ENCODE data around the gene CDCA4. TPM values are rescaled to one million over a fixed set of nuclear protein-coding genes. Genes with fewer than 3 reads are reported as not detected.

The CDCA4 gene
- total and polyA plus RNA-seq, 10 of the 15 experiments (the other 5 are each of a cell fraction or from before 2014, with no cell fraction given), result 10.4 to 64.0 (median 52.1) TPM

DNA sequence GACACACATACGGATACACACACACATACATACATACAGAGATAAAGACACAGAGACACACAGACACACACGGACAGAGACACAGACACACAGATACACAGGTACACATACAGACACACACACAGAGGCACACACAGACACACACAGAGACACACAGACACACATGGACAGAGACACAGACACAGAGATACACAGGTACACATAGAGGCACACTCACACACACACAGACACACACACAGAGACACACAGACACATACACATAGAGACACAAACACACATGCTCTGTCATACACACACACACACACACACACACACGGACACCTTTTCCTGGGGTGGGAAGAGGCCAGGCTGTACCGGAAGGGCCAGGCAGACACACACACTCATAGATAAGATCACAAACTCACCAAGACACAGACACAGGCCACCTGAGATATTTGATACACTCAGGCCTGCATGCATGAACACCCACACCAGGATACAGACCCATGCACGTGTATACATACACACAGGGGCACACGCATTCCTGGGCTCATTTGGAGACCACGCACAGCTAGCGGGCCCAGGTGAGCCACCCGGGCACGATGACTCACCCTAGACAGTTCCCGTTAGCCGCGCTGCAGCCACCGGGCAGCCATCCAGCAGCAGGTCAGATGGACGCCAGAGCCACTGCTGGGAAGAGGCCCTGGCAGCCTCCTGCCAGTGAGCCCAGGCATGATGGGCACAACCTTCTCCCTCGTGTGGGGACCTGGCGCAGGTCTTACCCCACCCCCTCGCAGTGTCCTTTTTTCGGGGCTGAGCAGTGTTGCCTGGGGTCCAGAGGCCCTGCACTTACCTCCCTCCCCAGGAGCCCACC is 40.9 kb downstream of the CDCA4 start:
- SMC1A ChIA-PET (ENCODE audit: uncharacterized antibody, unreplicated experiment), result no interaction called here
- Histone ChIP-seq H3K36me3 (ENCODE audit: control insufficient read depth in 2 of 2, insufficient read depth in 2 of 2, low read length in 1 of 2) (no peaks in the 10 kb centered on the region), H3K9ac (ENCODE audit: control insufficient read depth, insufficient read depth, low read length) (no peak overlapping the region), H3K4me1 (ENCODE audit: control insufficient read depth, insufficient read depth, low read length) (no peaks in the 10 kb centered on the region; the same call in 1 of the 2 replicates), H4K20me1 (ENCODE audit: control insufficient read depth, insufficient read depth) (no peaks in the 10 kb centered on the region), H3K4me2 (ENCODE audit: control insufficient read depth, insufficient read depth) (no peak overlapping the region), H3K4me3 (no peak overlapping the region), H3K9me3 (replicated peaks; ENCODE audit: control insufficient read depth, insufficient read depth, low read length) (no peaks in the 10 kb centered on the region), H3K27me3 (replicated peaks in 1 of 2; ENCODE audit: control insufficient read depth in 2 of 2, insufficient read depth in 2 of 2, low read length in 1 of 2) (peaks cover 7 to 10% of the 10 kb centered on the region in 2 experiments), H2AFZ (ENCODE audit: control insufficient read depth, low read depth, low read length) (no peak overlapping the region), H3K27ac (ENCODE audit: control insufficient read depth, insufficient read depth) (no peak overlapping the region), H3K79me2 (ENCODE audit: control insufficient read depth, insufficient read depth, low read length) (no peaks in the 10 kb centered on the region)
- POLR2A ChIA-PET, result no interaction called here
- DNase-seq (ENCODE audit: low read depth, low spot score) (no peak), FAIRE-seq (peak; percentile 41), ATAC-seq (no peak)
- RAD21 ChIA-PET (ENCODE audit: unreplicated experiment), result no interaction called here
- in situ Hi-C loops (cut with MboI), result loop anchor here (5.0 kb wide), 1 partner anchor 67 kb away; no protein-coding TSS in a partner anchor
- CTCF ChIA-PET, result no interaction called here
- WGBS (ENCODE audit: insufficient coverage, insufficient replicate concordance, low lambda C conversion rate, missing lambda C conversion rate), result 48% methylated on average over 18 of the region's 19 CpGs
- intact Hi-C loops (cut with micrococcal nuclease; ENCODE audit: unreplicated experiment), result loop anchor here (10.0 kb wide), 1 partner anchor 85 kb away; no protein-coding TSS in a partner anchor
- no TSS peak for BruUV-seq (replicated peaks)
- TF ChIP-seq, protein P1, sequence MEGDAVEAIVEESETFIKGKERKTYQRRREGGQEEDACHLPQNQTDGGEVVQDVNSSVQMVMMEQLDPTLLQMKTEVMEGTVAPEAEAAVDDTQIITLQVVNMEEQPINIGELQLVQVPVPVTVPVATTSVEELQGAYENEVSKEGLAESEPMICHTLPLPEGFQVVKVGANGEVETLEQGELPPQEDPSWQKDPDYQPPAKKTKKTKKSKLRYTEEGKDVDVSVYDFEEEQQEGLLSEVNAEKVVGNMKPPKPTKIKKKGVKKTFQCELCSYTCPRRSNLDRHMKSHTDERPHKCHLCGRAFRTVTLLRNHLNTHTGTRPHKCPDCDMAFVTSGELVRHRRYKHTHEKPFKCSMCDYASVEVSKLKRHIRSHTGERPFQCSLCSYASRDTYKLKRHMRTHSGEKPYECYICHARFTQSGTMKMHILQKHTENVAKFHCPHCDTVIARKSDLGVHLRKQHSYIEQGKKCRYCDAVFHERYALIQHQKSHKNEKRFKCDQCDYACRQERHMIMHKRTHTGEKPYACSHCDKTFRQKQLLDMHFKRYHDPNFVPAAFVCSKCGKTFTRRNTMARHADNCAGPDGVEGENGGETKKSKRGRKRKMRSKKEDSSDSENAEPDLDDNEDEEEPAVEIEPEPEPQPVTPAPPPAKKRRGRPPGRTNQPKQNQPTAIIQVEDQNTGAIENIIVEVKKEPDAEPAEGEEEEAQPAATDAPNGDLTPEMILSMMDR (IDR thresholded peaks at IDR 0.05 in 2 of 3, conservative IDR thresholded peaks at IDR 0.05 in 1 of 3; ENCODE audit: control insufficient read depth in 2 of 3, extremely low read depth in 1 of 3, insufficient read depth in 1 of 3, low read depth in 3 of 3, low read length in 3 of 3), result no peak
- TF ChIP-seq, protein P2, sequence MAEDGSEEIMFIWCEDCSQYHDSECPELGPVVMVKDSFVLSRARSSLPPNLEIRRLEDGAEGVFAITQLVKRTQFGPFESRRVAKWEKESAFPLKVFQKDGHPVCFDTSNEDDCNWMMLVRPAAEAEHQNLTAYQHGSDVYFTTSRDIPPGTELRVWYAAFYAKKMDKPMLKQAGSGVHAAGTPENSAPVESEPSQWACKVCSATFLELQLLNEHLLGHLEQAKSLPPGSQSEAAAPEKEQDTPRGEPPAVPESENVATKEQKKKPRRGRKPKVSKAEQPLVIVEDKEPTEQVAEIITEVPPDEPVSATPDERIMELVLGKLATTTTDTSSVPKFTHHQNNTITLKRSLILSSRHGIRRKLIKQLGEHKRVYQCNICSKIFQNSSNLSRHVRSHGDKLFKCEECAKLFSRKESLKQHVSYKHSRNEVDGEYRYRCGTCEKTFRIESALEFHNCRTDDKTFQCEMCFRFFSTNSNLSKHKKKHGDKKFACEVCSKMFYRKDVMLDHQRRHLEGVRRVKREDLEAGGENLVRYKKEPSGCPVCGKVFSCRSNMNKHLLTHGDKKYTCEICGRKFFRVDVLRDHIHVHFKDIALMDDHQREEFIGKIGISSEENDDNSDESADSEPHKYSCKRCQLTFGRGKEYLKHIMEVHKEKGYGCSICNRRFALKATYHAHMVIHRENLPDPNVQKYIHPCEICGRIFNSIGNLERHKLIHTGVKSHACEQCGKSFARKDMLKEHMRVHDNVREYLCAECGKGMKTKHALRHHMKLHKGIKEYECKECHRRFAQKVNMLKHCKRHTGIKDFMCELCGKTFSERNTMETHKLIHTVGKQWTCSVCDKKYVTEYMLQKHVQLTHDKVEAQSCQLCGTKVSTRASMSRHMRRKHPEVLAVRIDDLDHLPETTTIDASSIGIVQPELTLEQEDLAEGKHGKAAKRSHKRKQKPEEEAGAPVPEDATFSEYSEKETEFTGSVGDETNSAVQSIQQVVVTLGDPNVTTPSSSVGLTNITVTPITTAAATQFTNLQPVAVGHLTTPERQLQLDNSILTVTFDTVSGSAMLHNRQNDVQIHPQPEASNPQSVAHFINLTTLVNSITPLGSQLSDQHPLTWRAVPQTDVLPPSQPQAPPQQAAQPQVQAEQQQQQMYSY (CRISPR knock-in tag; IDR thresholded peaks at IDR 0.05), result no peak
- TF ChIP-seq ZZZ3 (IDR thresholded peaks at IDR 0.05; ENCODE audit: control insufficient read depth, insufficient read length, low read depth), result no peak
- TF ChIP-seq, protein P3, sequence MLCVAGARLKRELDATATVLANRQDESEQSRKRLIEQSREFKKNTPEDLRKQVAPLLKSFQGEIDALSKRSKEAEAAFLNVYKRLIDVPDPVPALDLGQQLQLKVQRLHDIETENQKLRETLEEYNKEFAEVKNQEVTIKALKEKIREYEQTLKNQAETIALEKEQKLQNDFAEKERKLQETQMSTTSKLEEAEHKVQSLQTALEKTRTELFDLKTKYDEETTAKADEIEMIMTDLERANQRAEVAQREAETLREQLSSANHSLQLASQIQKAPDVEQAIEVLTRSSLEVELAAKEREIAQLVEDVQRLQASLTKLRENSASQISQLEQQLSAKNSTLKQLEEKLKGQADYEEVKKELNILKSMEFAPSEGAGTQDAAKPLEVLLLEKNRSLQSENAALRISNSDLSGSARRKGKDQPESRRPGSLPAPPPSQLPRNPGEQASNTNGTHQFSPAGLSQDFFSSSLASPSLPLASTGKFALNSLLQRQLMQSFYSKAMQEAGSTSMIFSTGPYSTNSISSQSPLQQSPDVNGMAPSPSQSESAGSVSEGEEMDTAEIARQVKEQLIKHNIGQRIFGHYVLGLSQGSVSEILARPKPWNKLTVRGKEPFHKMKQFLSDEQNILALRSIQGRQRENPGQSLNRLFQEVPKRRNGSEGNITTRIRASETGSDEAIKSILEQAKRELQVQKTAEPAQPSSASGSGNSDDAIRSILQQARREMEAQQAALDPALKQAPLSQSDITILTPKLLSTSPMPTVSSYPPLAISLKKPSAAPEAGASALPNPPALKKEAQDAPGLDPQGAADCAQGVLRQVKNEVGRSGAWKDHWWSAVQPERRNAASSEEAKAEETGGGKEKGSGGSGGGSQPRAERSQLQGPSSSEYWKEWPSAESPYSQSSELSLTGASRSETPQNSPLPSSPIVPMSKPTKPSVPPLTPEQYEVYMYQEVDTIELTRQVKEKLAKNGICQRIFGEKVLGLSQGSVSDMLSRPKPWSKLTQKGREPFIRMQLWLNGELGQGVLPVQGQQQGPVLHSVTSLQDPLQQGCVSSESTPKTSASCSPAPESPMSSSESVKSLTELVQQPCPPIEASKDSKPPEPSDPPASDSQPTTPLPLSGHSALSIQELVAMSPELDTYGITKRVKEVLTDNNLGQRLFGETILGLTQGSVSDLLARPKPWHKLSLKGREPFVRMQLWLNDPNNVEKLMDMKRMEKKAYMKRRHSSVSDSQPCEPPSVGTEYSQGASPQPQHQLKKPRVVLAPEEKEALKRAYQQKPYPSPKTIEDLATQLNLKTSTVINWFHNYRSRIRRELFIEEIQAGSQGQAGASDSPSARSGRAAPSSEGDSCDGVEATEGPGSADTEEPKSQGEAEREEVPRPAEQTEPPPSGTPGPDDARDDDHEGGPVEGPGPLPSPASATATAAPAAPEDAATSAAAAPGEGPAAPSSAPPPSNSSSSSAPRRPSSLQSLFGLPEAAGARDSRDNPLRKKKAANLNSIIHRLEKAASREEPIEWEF (IDR thresholded peaks at IDR 0.05; ENCODE audit: insufficient replicate concordance, low read depth, low read length), result no peak
- TF ChIP-seq ESRRA (IDR thresholded peaks at IDR 0.05; ENCODE audit: low read length), result no peak
- TF ChIP-seq ZSCAN29 (IDR thresholded peaks at IDR 0.05), result no peak
- TF ChIP-seq, protein P4, sequence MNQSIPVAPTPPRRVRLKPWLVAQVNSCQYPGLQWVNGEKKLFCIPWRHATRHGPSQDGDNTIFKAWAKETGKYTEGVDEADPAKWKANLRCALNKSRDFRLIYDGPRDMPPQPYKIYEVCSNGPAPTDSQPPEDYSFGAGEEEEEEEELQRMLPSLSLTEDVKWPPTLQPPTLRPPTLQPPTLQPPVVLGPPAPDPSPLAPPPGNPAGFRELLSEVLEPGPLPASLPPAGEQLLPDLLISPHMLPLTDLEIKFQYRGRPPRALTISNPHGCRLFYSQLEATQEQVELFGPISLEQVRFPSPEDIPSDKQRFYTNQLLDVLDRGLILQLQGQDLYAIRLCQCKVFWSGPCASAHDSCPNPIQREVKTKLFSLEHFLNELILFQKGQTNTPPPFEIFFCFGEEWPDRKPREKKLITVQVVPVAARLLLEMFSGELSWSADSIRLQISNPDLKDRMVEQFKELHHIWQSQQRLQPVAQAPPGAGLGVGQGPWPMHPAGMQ (IDR thresholded peaks at IDR 0.05; ENCODE audit: borderline replicate concordance), result no peak

All from GM12878 (cell line).